ENCODE data around the gene CD300H. TPM values are rescaled to one million over a fixed set of nuclear protein-coding genes. Genes with fewer than 3 reads are reported as not detected.

CD300H gene
- total RNA-seq, 1 donor from 2014 or later = not detected

- DNase-seq (ENCODE audit: low spot score) = no peak
- peaks cover 31% of the 10 kb centered on the region for H3K4me1 Mint-ChIP-seq (ENCODE audit: low read depth)
- H3K27ac Mint-ChIP-seq = peak overlapping the region; percentile 99
- H3K27me3 Mint-ChIP-seq (ENCODE audit: insufficient read depth) = peaks cover 15% of the 10 kb centered on the region
- H3K36me3 Mint-ChIP-seq (ENCODE audit: low read depth) = peaks cover 16% of the 10 kb centered on the region
- intact Hi-C loops (cut with micrococcal nuclease) = loop anchor here (5.0 to 10.0 kb wide), 5 partner anchors 37 to 312 kb away; partner anchors contain the start of genes NAT9, RAB37 and RPL38
- peaks cover 18% of the 10 kb centered on the region for H3K9me3 Mint-ChIP-seq
- peak overlapping the region; percentile 40 for H3K4me3 Mint-ChIP-seq
These were observed 52.5 kb downstream of the CD300H start for GRCh38 chr17:74514632-74515334.

DNA sequence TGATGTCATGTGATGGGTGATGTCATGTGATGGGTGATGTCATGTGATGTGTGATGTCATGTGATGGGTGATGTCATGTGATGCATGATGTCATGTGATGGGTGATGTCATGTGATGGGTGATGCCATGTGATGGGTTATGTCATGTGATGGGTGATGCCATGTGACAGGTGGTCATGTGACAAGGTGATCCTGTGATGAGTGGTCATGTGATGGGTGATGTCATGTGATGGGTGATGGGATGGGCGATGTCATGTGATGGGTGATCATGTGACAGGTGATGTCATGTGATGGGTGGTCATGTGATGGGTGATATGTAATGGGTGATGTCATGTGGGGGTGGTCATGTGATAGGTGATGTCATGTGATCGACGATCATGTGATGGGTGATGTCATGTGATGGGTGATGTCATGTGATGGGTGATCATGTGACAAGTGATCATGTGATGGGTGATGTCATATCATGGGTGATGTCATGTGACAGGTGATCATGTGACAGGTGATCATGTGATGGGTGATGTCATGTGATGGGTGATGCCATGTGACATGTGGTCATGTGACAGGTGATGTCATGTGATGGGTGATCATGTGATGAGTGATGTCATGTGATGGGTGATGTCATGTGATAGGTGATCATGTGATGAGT lies 53.2 kb downstream of the CD300H start:
- H3K9me3 Mint-ChIP-seq = peaks cover 18% of the 10 kb centered on the region
- peak; percentile 56 for DNase-seq (ENCODE audit: low spot score)
- H3K4me3 Mint-ChIP-seq = peak overlapping the region; percentile 40
- H3K27me3 Mint-ChIP-seq (ENCODE audit: insufficient read depth) = peaks cover 15% of the 10 kb centered on the region
- H3K4me1 Mint-ChIP-seq (ENCODE audit: low read depth) = peaks cover 29% of the 10 kb centered on the region
- H3K36me3 Mint-ChIP-seq (ENCODE audit: low read depth) = peaks cover 15% of the 10 kb centered on the region
- intact Hi-C loops (cut with micrococcal nuclease) = loop anchor here (5.0 to 10.0 kb wide), 5 partner anchors 37 to 312 kb away; partner anchors contain the start of genes NAT9, RAB37 and RPL38
- peak overlapping the region; percentile 99 for H3K27ac Mint-ChIP-seq

GRCh38 chr17:74512624-74513091 lies 54.7 kb downstream of the CD300H start:
- intact Hi-C loops (cut with micrococcal nuclease) = loop anchor here (5.0 to 10.0 kb wide), 5 partner anchors 35 to 310 kb away; partner anchors contain the start of genes NAT9, RAB37 and RPL38
- H3K27ac Mint-ChIP-seq = peak overlapping the region; percentile 95
- H3K9me3 Mint-ChIP-seq = peaks cover 18% of the 10 kb centered on the region
- peaks cover 9% of the 10 kb centered on the region for H3K27me3 Mint-ChIP-seq (ENCODE audit: insufficient read depth)
- peaks cover 29% of the 10 kb centered on the region for H3K4me1 Mint-ChIP-seq (ENCODE audit: low read depth)
- no peak for DNase-seq (ENCODE audit: low spot score)
- H3K36me3 Mint-ChIP-seq (ENCODE audit: low read depth) = peaks cover 15% of the 10 kb centered on the region
- peak overlapping the region; percentile 48 for H3K4me3 Mint-ChIP-seq

DNA sequence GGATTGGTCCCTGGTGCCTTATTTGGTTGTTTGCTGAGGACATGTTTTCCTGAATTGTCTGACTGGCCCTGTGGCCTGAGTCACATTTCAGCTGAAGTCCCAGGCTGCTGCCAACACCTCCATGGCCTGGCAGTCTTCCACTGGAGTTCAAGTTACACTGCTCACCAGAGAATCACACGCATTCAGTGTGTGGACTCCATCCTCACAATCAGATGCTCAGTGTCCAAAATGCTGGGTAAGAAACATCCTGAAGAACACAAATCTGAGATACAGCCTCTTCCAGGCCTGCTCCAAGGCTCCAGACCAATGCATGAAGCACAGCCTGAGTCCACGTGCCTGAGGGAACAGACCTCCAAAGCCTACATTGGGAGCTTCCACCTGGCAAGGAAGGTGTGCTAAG lies 55.3 kb downstream of the CD300H start:
- intact Hi-C loops (cut with micrococcal nuclease) = loop anchor here (5.0 to 10.0 kb wide), 5 partner anchors 35 to 310 kb away; partner anchors contain the start of genes NAT9, RAB37 and RPL38
- Mint-ChIP-seq H3K9me3 (peaks cover 18% of the 10 kb centered on the region), H3K27me3 (ENCODE audit: insufficient read depth) (peaks cover 9% of the 10 kb centered on the region), H3K4me3 (no peak overlapping the region), H3K27ac (peak overlapping the region; percentile 95), H3K4me1 (ENCODE audit: low read depth) (peaks cover 29% of the 10 kb centered on the region), H3K36me3 (ENCODE audit: low read depth) (peaks cover 15% of the 10 kb centered on the region)
- DNase-seq (ENCODE audit: low spot score) = no peak

Other genes starting within 250 kb of the CD300H start
- gene KIF19, start 241.3 kb downstream of the CD300H start, total RNA-seq = 0.10 and 0.13 TPM in 2 replicates
- not detected in 2 replicates for gene BTBD17, start 205.6 kb downstream of the CD300H start, total RNA-seq
- gene GPR142, start 200.0 kb downstream of the CD300H start, total RNA-seq = not detected in 2 replicates
- gene GPRC5C, start 135.4 kb downstream of the CD300H start, total RNA-seq = 0.86 TPM in 1 of 2 replicates, not detected in the other
- 9.8 and 10.4 TPM in 2 replicates for gene CD300A, start 100.9 kb downstream of the CD300H start, total RNA-seq
- gene CD300LB, start 36.0 kb downstream of the CD300H start, total RNA-seq = not detected in 2 replicates
- 0.32 and 0.41 TPM in 2 replicates for gene CD300C, start 21.4 kb downstream of the CD300H start, total RNA-seq
- not detected in 2 replicates for gene CD300LD, start 24.8 kb upstream of the CD300H start, total RNA-seq
- gene CD300E, start 56.2 kb upstream of the CD300H start, total RNA-seq = not detected in 2 replicates
- not detected in 2 replicates for gene CD300LF, start 145.4 kb upstream of the CD300H start, total RNA-seq
- gene RAB37, start 169.7 kb upstream of the CD300H start, total RNA-seq = 6.0 and 6.1 TPM in 2 replicates
- 142 and 153 TPM in 2 replicates for gene NHERF1, start 181.1 kb upstream of the CD300H start, total RNA-seq
- gene NAT9, start 208.8 kb upstream of the CD300H start, total RNA-seq = 69.0 and 70.8 TPM in 2 replicates